ENCODE measurements around the gene FMNL1.
"Not testable (repeated sequence)": the region's sequence is repeated elsewhere in the genome, so short reads cannot be mapped to it uniquely, and the experiment has no call there.

The FMNL1 gene

DNA sequence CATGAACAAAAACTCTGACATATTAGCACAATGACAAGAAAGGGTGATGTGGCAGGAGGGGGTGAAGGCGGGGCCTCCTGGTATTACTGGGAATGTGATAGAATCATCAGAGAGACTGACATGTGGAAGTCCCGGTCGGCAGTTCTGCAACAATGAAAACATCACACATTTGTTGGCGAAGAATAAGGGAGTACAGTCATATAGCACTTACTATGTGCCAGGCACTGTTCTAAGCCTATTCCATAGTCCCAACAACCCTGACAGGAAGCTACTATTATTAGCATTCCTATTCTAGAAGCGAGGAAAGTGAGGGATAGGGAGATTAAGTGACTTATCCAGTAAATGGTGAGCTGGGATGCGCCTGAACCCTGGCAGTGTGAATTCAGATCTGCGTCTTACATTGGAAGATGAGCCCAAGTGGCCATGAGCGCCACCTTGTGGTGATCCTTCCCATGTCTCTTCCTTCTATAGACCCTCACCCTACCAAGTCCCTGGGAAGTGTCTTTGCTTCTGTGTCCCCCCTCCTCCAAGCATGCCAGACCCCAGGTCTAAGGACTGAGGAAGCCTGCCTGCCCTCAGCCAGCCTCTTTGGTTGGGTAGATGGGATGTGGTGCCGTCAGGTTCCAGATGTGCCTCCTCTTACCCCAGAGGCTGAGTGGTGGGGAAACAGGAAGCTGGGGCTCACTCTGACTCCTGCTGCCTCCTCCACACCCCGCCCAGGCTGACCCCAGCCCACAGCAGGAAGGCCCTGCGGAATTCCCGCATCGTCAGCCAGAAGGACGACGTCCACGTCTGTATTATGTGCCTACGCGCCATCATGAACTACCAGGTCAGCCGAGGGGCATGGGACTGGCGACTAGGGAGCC lies 14.0 kb downstream of the FMNL1 start:
- DNase-seq (ENCODE audit: low read depth), result peak; percentile 67

DNA sequence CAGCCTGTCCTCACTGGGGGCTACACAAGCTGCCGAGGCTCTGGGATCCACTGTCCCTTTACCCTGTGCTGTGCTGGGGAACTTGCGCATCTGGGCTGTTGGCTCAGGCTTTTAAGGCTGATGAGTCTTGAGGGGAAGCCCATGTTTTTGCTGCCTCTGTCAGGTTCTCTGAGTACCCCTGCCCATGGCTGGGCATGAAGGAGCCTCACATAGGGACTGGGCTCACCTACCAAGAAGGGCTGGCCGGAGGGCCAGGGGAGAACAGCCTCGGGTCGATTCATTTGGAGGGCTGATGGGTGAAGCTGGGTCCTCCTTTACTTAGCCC lies 14.6 kb downstream of the FMNL1 start:
- no peak for DNase-seq (ENCODE audit: low read depth)

DNA sequence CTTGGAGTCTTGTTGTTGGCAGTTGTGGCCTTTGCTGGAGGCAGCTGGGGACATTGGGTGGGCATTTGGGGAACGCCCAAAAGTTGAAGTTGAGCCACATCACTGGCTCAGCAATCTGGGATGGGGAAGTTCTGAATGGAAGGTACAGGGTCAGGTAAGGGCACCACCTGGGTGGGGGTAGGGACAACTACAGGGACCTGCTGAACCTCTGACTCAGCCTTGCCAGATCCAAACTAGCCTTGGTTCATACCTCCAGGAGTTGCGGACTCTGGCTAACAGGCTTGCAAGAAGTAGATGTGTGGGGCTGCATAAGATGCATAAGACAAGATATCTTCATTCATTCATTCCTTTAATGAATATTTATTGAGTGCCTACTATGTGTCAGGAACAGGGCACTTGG lies 16.0 kb downstream of the FMNL1 start:
- no peak for DNase-seq (ENCODE audit: low read depth)

GRCh38 chr17:45238155-45238774 lies 16.6 kb downstream of the FMNL1 start:
- no peak for DNase-seq (ENCODE audit: low read depth)

DNA sequence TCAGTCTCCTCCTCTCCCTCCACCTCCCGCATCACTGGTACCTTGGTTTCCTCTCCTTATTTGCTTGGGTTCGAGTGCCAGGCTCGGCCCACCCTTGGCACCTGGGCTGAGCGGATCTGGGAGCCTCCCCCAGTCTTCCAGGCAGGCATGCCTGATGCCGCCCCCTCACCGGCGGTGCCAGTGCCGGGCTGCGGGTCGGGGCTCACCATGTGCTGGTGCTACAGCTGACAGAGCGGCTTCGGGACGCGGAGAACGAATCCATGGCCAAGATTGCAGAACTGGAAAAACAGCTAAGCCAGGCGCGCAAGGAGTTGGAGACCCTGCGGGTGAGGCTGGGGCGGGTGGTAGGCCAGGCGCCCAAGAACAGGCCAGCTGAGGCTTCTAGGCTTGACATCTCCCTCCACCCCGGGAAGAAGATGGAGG lies 19.2 kb downstream of the FMNL1 start:
- DNase-seq (ENCODE audit: low read depth), result no peak

DNA sequence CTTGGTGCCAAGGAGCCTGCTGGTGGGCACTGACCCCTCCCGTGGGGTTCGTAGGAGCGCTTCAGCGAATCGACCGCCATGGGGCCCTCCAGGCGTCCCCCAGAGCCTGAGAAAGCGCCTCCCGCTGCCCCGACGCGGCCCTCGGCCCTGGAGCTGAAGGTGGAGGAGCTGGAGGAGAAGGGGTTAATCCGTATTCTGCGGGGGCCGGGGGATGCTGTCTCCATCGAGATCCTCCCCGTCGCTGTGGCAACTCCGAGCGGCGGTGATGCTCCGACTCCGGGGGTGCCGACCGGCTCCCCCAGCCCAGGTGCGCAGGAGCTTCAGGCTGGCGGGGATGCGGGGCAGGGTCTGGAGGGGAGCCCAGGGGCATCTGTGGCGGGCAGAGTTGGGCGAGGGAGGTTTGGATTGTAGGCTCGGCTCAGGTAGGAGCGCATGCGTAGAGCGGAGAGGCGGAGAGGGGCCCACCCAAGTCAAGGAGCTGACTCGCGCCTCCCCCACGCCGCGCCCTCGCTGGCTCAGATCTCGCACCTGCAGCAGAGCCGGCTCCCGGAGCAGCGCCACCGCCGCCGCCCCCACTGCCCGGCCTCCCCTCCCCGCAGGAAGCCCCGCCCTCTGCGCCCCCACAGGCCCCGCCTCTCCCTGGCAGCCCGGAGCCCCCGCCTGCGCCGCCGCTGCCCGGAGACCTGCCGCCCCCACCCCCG lies 19.8 kb downstream of the FMNL1 start:
- DNase-seq (ENCODE audit: low read depth), result no peak

GRCh38 chr17:45242029-45242414 lies 20.3 kb downstream of the FMNL1 start:
- DNase-seq (ENCODE audit: low read depth), result no peak

GRCh38 chr17:45243750-45244149 lies 22.1 kb downstream of the FMNL1 start:
- no peak for DNase-seq (ENCODE audit: low read depth)

- no peak for DNase-seq (ENCODE audit: low read depth)
Measured at GRCh38 chr17:45244725-45245656, 23.3 kb downstream of the FMNL1 start.

DNA sequence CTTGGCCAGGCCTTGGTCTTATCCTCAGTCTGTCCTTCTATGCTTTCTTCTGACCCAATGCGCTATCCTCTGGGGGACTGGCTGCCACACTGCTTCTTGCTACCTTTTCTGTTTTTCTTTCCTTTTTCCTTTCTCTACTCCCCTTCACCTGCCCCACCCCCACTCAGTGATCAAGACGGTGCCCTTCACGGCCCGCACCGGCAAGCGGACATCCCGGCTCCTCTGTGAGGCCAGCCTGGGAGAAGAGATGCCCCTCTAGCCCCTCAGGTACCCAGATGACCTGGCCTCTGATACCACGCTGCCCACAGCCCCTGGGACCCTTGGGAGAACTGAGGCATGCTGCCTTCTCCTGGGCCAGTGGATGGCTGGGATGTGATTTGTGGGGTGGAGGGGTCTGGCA lies 24.7 kb downstream of the FMNL1 start:
- no peak for DNase-seq (ENCODE audit: low read depth)

DNA sequence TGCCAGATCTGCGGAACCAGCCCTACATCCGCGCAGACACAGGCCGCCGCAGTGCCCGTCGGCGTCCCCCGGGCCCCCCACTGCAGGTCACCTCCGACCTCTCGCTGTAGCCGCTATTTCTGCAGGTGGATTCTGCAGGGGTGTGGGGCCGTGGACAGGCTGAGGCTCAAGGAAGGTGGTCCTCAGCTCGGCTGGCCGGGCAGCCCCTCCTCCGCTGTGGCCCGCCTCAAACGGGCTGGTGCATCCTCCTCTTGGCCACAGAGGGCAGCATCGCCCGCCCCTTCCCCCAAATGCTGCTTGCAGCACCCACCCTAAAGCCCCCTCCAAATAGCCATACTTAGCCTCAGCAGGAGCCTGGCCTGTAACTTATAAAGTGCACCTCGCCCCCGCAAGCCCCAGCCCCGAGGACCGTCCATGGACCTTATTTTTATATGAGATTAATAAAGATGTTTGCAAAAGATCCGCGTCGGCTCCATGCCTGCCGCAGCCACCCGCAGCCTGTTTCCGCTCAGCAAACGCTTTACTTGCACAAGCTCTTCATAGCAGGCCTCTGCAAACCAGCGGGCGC lies 25.3 kb downstream of the FMNL1 start:
- no peak for DNase-seq (ENCODE audit: low read depth)

GRCh38 chr17:45247429-45248131 lies 25.9 kb downstream of the FMNL1 start:
- peak; percentile 96 for DNase-seq (ENCODE audit: low read depth)

DNA sequence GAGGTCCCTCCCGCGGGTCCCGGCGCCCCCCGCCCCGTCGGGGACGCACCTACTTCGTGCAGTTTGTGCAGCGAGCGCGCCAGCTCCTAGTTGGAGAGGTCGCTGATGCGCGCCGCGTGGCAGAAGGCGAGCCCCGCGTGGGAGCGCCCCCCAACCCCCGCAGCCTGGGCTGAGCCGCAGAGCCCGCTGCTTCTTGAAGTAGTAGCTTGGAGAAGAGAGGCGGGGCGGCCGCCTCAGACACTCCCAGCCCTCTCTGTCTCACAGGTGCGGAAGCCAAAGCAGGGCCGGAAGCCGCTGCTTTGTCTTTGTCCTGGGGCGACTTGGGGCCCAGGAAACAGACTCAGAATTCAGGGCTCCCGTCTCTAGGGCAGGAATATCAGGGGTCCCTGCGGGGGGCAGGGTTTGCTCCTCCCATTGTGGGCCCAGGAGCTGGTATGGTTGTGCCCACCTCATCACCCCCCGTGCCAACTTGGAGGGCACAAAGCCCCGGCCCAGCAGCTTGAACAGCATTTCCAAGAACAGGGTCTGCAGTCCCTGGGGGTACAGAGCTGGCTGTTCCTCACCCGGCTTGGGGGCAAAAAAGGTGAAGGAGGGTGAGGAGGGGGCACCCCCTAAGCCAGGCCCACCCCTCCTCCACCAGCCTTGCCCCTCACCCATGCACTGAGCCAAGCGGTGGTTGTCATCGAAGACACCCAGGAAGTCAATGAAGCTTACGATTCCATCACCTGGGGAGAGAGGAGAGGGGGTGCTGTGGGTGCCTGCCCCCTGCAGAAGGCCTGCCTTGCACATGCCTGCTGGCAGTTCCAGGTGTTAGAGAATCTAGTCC lies 26.7 kb downstream of the FMNL1 start:
- no peak for DNase-seq (ENCODE audit: low read depth)

GRCh38 chr17:45251931-45252330 lies 30.2 kb downstream of the FMNL1 start:
- no peak for DNase-seq (ENCODE audit: low read depth)

GRCh38 chr17:45253237-45253636 lies 31.6 kb downstream of the FMNL1 start:
- DNase-seq (ENCODE audit: low read depth), result not testable (repeated sequence)

DNA sequence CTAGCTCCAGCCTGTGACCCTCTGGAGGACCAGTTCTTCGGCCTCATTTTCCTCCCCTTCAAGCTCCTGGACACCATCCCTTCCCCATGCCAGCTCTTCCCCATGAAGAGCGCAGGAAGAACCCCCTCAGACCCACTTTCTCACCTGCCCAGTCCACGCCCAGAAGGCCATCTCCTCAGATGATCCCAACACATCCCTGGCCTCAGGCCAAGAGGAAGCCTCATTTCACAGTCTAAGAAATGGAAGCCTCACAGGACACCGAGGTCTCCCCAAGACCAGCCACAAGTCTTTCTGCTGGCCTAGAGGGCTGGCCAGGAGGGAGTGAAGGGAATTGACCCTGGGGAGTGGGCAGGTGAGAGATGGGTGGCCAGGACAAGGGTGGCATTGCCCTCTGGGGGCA lies 32.2 kb downstream of the FMNL1 start:
- DNase-seq (ENCODE audit: low read depth), result no peak

- no peak for DNase-seq (ENCODE audit: low read depth)
Measured at GRCh38 chr17:45255358-45255757, 33.7 kb downstream of the FMNL1 start.

DNA sequence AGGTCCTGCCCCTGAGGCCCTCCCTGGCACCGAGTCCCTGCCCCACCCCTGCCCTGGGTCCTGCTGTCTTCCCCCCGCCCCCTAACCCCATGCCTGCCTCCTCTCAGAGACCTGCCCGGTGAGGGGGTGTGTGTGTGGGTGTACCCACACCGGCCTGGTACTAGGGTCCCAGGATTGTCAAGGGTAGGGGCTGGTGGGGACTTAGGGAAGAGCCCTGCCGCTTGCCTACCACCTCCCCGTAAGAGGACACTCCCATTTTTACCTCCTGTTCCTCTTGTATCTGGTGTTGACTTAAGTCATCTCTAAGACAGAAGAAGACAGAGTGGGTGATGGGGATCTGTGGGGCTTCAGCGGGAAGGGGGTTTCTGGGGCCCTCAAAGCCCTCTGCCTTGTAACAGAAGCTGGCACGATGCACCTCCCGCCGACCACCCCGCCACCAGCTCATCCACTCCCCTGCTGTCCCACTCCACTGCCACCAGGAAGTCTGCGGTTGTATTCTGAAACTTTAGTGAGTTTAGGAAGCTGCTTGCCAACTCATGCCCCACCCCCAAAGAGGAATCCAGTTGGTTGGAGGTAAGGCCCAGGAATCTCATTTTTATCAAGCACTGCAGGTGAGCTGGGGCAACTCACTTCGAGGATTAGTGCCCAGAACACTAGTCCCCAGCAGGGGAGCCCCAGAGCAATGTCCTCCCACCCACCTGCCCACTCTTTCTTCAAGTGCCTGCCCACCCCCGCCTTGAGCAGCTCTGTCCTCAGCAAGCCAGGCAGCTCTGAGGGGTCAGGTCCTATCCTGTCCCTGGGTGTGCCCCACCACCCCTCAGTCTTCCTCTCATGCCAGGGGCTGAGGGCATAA lies 34.7 kb downstream of the FMNL1 start:
- DNase-seq (ENCODE audit: low read depth), result no peak

DNA sequence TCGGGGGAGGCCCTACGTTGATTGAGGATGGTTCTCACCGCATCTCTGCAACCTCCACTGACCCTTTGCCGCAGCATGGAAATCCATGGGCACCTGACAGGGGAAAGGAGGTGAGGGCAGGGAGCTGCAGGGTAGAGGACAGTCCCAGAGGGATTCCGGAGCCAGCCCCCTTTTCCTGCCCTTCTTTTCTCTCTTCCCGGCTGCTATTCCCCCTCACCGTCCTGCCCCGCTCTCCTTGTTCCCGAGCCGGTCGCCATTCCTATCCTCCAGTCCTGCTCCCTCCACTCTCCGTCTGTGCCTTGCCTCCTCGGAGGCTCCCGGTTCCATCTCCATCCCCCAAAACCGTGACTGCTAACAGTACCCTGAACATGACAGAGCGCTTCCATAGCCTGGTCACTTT lies 35.4 kb downstream of the FMNL1 start:
- DNase-seq (ENCODE audit: low read depth), result no peak

Measured in activated T-cell treated with anti-CD3 and anti-CD28 coated beads for 24 hours (primary cell).